Uterus (tissue), 4 donors: ENCODE results near the gene DDX47. TPM values are rescaled to one million over a fixed set of nuclear protein-coding genes. Genes with fewer than 3 reads are reported as not detected.

ENCODE experiments used
- DNase-seq, 2 donors: peaks; one replicate each; pipeline ENCODE4 v3.0.0-alpha.2; 2019 to 2020
- H3K27ac ChIP-seq, 2 donors: fragments of 200-600 bp; sonication (generic); 1 replicate in 1 of 2; 2 replicates in 1 of 2; pipeline ENCODE4 v1.5.1; 2016 to 2018
- H3K27me3 ChIP-seq, 2 donors: fragments of 200-600 bp; sonication (generic); one replicate each; pipeline ENCODE4 v1.5.1; 2018 to 2019; ENCODE audit warnings: control low read depth in 1 of 2
- H3K36me3 ChIP-seq, 2 donors: fragments of 200-600 bp; sonication (generic); one replicate each; pipeline ENCODE4 v1.5.1; 2019; ENCODE audit warnings: control low read depth in 1 of 2
- H3K4me1 ChIP-seq, 2 donors: fragments of 200-600 bp; sonication (generic); one replicate each; pipeline ENCODE4 v1.5.1; 2018 to 2019; ENCODE audit warnings: control low read depth in 1 of 2
- H3K4me3 ChIP-seq, 2 donors: fragments of 200-600 bp; sonication (generic); 1 replicate in 1 of 2; 2 replicates in 1 of 2; pipeline ENCODE4 v1.5.1; 2018 to 2019; ENCODE audit warnings: mild to moderate bottlenecking in 1 of 2
- H3K9me3 ChIP-seq, 2 donors: fragments of 200-600 bp; sonication (generic); one replicate each; pipeline ENCODE4 v1.5.1; 2019; ENCODE audit warnings: control low read depth in 1 of 2
- POLR2A ChIP-seq, 2 donors: fragments of 450-650 bp; IDR thresholded peaks; one replicate each; pipeline ENCODE4 v1.6.1; 2016; ENCODE audit warnings: antibody characterized with exemption in 2 of 2, mild to moderate bottlenecking in 1 of 2, moderate library complexity in 1 of 2
- intact Hi-C: fragments of 100-400 bp; cut with DNase I; formaldehyde crosslinking; loops from one replicate; pipeline ENCODE4 v1.15.1; 2023; ENCODE audit warnings: low total_unique reads
- total RNA-seq, 4 donors: library from RNA; depleted of rRNA in 3 of 4; stranded (reverse); fragments of >200 nt in 3 of 4; gene quantifications; one replicate each; pipeline versions ENCODE4 v1.1.0 to v1.2.4, GENCODE V29; 2014 to 2023
- TF ChIP-seq, protein P1 (sequence below), 4 experiments: fragments of 200-600 bp in 2 of 4; fragments of 450-650 bp in 2 of 4; sonication (generic) in 2 of 4; IDR thresholded peaks; one replicate each; pipeline ENCODE4 v1.5.1; 2016 to 2019; ENCODE audit warnings: antibody characterized with exemption in 4 of 4, mild to moderate bottlenecking in 2 of 4, moderate library complexity in 1 of 4
- donor health status: DM: yes; HTN: yes; CAD: no.

The DDX47 gene
- total RNA-seq, 4 donors from 2014 or later: 42.1 to 105 (median 57.2) TPM

DNA sequence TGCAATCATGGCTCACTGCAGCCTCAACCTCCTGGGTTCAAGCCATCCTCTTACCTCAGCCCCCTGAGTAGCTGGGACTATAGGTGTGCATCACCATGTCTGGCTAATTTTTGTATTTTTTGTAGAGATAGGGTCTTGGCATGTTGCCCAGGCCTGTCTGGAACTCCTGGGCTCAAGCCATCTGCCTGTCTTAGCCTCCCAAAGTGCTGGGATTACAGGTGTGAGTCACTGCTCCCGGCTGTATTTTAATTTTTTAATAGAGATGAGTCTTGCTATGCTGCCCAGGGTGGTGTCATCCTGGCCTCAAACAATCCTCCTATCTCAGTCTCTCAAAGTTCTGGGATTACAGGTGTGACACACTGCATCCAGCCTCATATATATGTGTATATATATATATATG, 46.5 kb downstream of the DDX47 start:
- Histone ChIP-seq H3K4me3 (no peak overlapping the region), H3K27ac (no peak overlapping the region), H3K9me3 (no peaks in the 10 kb centered on the region), H3K27me3 (no peaks in the 10 kb centered on the region), H3K4me1 (no peaks in the 10 kb centered on the region), H3K36me3 (no peaks in the 10 kb centered on the region)
- intact Hi-C loops: no loop called here
- TF ChIP-seq, protein P1, sequence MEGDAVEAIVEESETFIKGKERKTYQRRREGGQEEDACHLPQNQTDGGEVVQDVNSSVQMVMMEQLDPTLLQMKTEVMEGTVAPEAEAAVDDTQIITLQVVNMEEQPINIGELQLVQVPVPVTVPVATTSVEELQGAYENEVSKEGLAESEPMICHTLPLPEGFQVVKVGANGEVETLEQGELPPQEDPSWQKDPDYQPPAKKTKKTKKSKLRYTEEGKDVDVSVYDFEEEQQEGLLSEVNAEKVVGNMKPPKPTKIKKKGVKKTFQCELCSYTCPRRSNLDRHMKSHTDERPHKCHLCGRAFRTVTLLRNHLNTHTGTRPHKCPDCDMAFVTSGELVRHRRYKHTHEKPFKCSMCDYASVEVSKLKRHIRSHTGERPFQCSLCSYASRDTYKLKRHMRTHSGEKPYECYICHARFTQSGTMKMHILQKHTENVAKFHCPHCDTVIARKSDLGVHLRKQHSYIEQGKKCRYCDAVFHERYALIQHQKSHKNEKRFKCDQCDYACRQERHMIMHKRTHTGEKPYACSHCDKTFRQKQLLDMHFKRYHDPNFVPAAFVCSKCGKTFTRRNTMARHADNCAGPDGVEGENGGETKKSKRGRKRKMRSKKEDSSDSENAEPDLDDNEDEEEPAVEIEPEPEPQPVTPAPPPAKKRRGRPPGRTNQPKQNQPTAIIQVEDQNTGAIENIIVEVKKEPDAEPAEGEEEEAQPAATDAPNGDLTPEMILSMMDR (IDR thresholded peaks at IDR 0.05): no peak
- no peak for TF ChIP-seq POLR2A (IDR thresholded peaks at IDR 0.05)
- DNase-seq: no peak

DNA sequence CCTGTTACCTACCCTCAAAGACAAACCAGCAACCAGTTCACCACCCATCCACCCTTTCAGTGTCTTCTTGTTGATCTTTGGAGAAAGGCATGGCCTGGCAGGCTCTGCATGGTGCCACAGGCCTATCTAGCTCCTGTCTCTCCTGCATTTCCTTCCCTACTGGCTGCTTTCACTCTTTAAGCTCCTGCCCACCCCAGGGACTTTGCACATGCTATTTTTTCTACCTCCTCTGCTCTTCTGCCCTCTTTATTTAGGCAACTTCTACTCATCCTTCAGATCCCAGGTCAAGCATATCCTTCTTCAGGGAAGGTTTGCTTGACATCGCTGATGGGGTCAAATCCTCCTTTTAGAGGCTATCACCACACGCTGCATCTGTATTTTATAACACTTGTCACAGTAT, 51.1 kb downstream of the DDX47 start:
- H3K27ac ChIP-seq: no peak overlapping the region
- H3K9me3 ChIP-seq: no peaks in the 10 kb centered on the region
- intact Hi-C loops: no loop called here
- no peak overlapping the region for H3K4me3 ChIP-seq
- TF ChIP-seq POLR2A (IDR thresholded peaks at IDR 0.05): no peak
- TF ChIP-seq, protein P1 (IDR thresholded peaks at IDR 0.05): no peak
- no peaks in the 10 kb centered on the region for H3K36me3 ChIP-seq
- no peaks in the 10 kb centered on the region for H3K27me3 ChIP-seq
- DNase-seq: no peak
- no peaks in the 10 kb centered on the region for H3K4me1 ChIP-seq

DNA sequence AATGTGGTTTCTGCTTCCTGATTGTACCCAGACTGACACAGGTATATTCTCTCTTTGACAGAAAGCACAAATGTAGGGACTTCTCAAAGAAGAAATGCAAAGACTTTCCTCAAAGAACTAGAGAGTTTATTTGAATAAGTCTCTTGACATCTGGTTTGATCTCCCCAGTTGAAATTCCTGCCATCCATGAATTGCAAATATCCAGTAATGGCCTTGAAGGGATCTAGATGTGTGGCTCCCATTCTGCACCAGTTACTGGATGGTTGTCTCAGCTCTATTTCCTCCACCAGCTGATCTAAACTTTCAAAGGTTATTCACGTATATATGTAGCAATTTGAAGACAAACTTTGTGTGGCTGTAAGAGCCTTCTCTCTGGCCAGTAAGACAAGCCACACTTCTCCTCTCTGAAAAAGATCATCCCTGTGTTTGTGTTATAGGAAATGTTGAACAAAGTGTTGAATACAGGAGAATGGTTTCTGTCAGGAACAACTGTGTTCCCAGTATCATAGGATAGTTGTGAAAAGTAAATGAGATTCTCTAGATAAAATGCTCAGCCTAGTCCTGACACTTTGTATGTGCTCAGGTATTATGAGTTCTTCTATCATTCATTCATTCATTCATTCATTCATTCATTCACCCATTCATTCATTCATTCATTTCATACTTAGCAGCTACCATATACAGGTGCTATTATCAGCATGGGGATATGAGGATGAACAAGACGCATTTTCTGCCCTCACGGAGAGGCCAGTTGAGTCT, 55.5 kb downstream of the DDX47 start:
- Histone ChIP-seq H3K4me3 (no peak overlapping the region), H3K27ac (no peak overlapping the region), H3K36me3 (no peaks in the 10 kb centered on the region), H3K9me3 (no peaks in the 10 kb centered on the region), H3K4me1 (no peaks in the 10 kb centered on the region), H3K27me3 (no peaks in the 10 kb centered on the region)
- no peak for TF ChIP-seq POLR2A (IDR thresholded peaks at IDR 0.05)
- TF ChIP-seq, protein P1 (IDR thresholded peaks at IDR 0.05): no peak
- DNase-seq: no peak
- intact Hi-C loops: no loop called here

DNA sequence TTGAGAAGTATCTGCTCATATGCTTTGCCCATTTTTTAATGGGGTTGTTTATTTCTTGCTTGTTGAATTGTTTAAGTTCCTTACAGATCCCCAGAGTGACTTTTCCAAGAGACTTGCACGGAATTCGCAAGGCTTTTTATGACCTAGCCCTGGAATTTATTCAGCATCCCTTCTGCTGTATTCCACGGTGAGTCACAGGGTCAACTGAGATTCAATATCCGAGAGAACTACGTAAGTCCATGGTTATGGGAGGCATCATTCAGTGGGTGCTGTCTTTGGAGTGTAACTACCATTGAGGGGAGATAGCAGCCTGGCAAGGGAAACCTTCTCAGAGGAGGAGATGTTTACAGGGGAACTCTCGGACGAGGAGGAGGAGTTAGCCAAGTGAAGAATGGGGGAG, 57.3 kb downstream of the DDX47 start:
- no peak overlapping the region for H3K4me3 ChIP-seq
- H3K36me3 ChIP-seq: no peaks in the 10 kb centered on the region
- H3K9me3 ChIP-seq: no peaks in the 10 kb centered on the region
- TF ChIP-seq POLR2A (IDR thresholded peaks at IDR 0.05): no peak
- no peaks in the 10 kb centered on the region for H3K27me3 ChIP-seq
- H3K4me1 ChIP-seq: no peaks in the 10 kb centered on the region
- no peak for DNase-seq
- no peak overlapping the region for H3K27ac ChIP-seq
- intact Hi-C loops: no loop called here

DNA sequence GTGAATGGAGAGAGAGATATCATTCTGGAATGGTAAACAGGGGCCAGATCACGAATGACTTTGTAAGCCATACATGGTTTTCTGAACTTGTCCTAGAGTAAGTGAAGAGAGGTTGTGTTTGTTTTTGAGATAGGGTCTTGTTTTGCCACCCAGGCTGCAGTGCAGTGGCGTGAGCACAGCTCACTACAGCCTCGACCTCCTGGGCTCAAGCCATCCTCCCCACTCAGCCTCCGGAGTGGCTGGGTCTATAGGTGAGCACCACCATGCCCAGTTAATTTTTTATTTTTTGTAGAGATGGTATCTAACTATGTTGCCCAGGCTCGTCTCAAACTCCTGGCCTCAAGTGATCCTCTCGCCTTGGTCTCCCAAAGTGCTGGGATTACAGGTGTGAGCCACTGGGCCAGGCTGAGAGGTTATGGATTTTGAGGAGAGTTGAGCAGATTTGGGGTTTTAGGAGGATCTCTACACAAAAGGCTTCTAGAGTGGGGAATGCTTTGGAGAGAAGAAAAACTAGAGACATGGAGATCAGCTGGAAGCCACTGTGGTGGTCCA, 58.5 kb downstream of the DDX47 start:
- Histone ChIP-seq H3K27ac (no peak overlapping the region), H3K4me1 (no peaks in the 10 kb centered on the region), H3K27me3 (no peaks in the 10 kb centered on the region), H3K4me3 (no peak overlapping the region), H3K9me3 (no peaks in the 10 kb centered on the region), H3K36me3 (no peaks in the 10 kb centered on the region)
- intact Hi-C loops: no loop called here
- TF ChIP-seq, protein P1 (IDR thresholded peaks at IDR 0.05): no peak
- TF ChIP-seq POLR2A (IDR thresholded peaks at IDR 0.05): no peak
- no peak for DNase-seq
